Type B pancreatic cell (in vitro differentiated cells): Measurements from ENCODE around the gene GSTP1. TPM values are rescaled to one million over a fixed set of nuclear protein-coding genes. Genes with fewer than 3 reads are reported as not detected.
A peak's percentile ranks its signal among the peaks of the same experiment; 100 is the strongest.
"Not testable (repeated sequence)": the region's sequence is repeated elsewhere in the genome, so short reads cannot be mapped to it uniquely, and the experiment has no call there.

Experiments used
- DNase-seq: peaks from one replicate; pipeline ENCODE4 v3.0.0; 2021; ENCODE audit warnings: mixed read lengths; ENCODE audit not compliant: unreplicated experiment; ENCODE audit errors: extremely low spot score
- H3K27ac Mint-ChIP-seq: 2 replicates; pipeline ENCODE4 v1.8.0; 2021; ENCODE audit warnings: mild to moderate bottlenecking, mixed read lengths
- H3K27me3 Mint-ChIP-seq: 2 replicates; pipeline ENCODE4 v1.8.0; 2021; ENCODE audit warnings: mixed read lengths
- H3K36me3 Mint-ChIP-seq: 2 replicates; pipeline ENCODE4 v1.8.0; 2021; ENCODE audit warnings: mixed read lengths
- H3K4me1 Mint-ChIP-seq: one replicate; pipeline ENCODE4 v1.8.0; 2021; ENCODE audit warnings: mixed read lengths; ENCODE audit not compliant: unreplicated experiment
- H3K4me3 Mint-ChIP-seq: 2 replicates; pipeline ENCODE4 v1.8.0; 2021; ENCODE audit warnings: mild to moderate bottlenecking, mixed read lengths
- H3K9me3 Mint-ChIP-seq: 2 replicates; pipeline ENCODE4 v1.8.0; 2021; ENCODE audit warnings: mixed read lengths
- CTCF ChIP-seq: fragments of 200-600 bp; sonication (generic); conservative IDR thresholded peaks from 2 replicates; pipeline ENCODE4 v1.5.0; 2021; ENCODE audit warnings: antibody characterized with exemption, mild to moderate bottlenecking
- total RNA-seq: library from RNA; stranded (reverse); gene quantifications from 2 replicates; pipeline ENCODE4 v1.2.1, GENCODE V29; 2021; ENCODE audit warnings: low replicate concordance

Gene GSTP1
- total RNA-seq, 1 donor from 2014 or later = 1,009 TPM

- no peaks in the 10 kb centered on the region for H3K9me3 Mint-ChIP-seq
- peaks cover 5% of the 10 kb centered on the region for H3K4me1 Mint-ChIP-seq
- H3K36me3 Mint-ChIP-seq = peaks cover 4% of the 10 kb centered on the region
- no peaks in the 10 kb centered on the region for H3K27me3 Mint-ChIP-seq
- TF ChIP-seq CTCF = no peak
- DNase-seq = no peak
- H3K27ac Mint-ChIP-seq = no peak overlapping the region
- H3K4me3 Mint-ChIP-seq = no peak overlapping the region
Observed at GRCh38 chr11:67594480-67594879, 10.9 kb downstream of the GSTP1 start.

- no peaks in the 10 kb centered on the region for H3K36me3 Mint-ChIP-seq
Observed at GRCh38 chr11:67596753-67597300, 13.2 kb downstream of the GSTP1 start.

GRCh38 chr11:67597458-67597857 lies 13.8 kb downstream of the GSTP1 start:
- H3K4me3 Mint-ChIP-seq, H3K4me1 Mint-ChIP-seq, DNase-seq, H3K27me3 Mint-ChIP-seq, H3K9me3 Mint-ChIP-seq, H3K36me3 Mint-ChIP-seq, H3K27ac Mint-ChIP-seq: not testable (repeated sequence)

More at GRCh38 chr11:67596753-67597300, 13.2 kb downstream of the GSTP1 start:
- Mint-ChIP-seq H3K27me3 (peaks cover 4% of the 10 kb centered on the region), H3K9me3 (no peaks in the 10 kb centered on the region), H3K27ac (no peak overlapping the region), H3K4me1 (peaks cover 8% of the 10 kb centered on the region), H3K4me3 (no peak overlapping the region)
- TF ChIP-seq CTCF = no peak
- DNase-seq = no peak

GRCh38 chr11:67597963-67598362 lies 14.4 kb downstream of the GSTP1 start:
- H3K27me3 Mint-ChIP-seq, DNase-seq, H3K27ac Mint-ChIP-seq, H3K4me3 Mint-ChIP-seq, H3K4me1 Mint-ChIP-seq, H3K9me3 Mint-ChIP-seq, H3K36me3 Mint-ChIP-seq: not testable (repeated sequence)

GRCh38 chr11:67599149-67599548 lies 15.5 kb downstream of the GSTP1 start:
- Mint-ChIP-seq H3K36me3 (no peaks in the 10 kb centered on the region), H3K4me1 (peaks cover 4% of the 10 kb centered on the region), H3K27me3 (peaks cover 11% of the 10 kb centered on the region), H3K9me3 (no peaks in the 10 kb centered on the region), H3K4me3 (no peak overlapping the region), H3K27ac (no peak overlapping the region)
- no peak for DNase-seq
- TF ChIP-seq CTCF = no peak

GRCh38 chr11:67600324-67601029 lies 16.9 kb downstream of the GSTP1 start:
- TF ChIP-seq CTCF = no peak
- Mint-ChIP-seq H3K4me1 (peaks cover 10% of the 10 kb centered on the region), H3K27ac (peak overlapping the region; percentile 4), H3K36me3 (no peaks in the 10 kb centered on the region), H3K4me3 (no peak overlapping the region), H3K9me3 (no peaks in the 10 kb centered on the region), H3K27me3 (peaks cover 15% of the 10 kb centered on the region)
- DNase-seq = no peak
